HK-2 (cell line): ENCODE data around the gene UBXN10.

Source experiments
- DNase-seq: peaks from one replicate; pipeline ENCODE4 v3.0.0-alpha.2; 2018; ENCODE audit not compliant: unreplicated experiment

The UBXN10 gene

GRCh38 chr1:20234788-20235535, 49.1 kb downstream of the UBXN10 start:
- no peak for DNase-seq

GRCh38 chr1:20237646-20238045, 51.8 kb downstream of the UBXN10 start:
- no peak for DNase-seq

- no peak for DNase-seq
These were observed 54.1 kb downstream of the UBXN10 start for GRCh38 chr1:20240012-20240411.

- no peak for DNase-seq
These were observed 57.1 kb downstream of the UBXN10 start for GRCh38 chr1:20242890-20243479.
